ENCODE measurements around the gene MICU1.

DNA sequence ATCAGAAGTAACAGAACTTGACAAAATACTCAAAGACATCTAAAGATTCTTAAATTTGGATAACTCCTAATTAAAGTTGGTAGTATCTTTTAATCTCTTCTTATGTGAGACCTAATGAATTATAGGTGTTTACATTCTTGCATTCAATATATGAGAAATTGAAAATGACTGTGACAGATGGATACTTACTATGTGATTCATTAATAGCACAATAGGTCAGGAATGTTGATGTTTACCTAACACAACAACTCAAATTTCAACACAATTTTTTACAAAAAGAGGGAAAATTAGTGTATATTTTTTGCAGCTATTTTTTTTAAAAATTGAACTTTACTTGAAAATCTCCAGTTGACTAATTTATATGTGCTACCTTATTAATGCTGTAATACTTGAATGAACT lies 34.3 kb upstream of the MICU1 start:
- TF ChIP-seq, protein P1, sequence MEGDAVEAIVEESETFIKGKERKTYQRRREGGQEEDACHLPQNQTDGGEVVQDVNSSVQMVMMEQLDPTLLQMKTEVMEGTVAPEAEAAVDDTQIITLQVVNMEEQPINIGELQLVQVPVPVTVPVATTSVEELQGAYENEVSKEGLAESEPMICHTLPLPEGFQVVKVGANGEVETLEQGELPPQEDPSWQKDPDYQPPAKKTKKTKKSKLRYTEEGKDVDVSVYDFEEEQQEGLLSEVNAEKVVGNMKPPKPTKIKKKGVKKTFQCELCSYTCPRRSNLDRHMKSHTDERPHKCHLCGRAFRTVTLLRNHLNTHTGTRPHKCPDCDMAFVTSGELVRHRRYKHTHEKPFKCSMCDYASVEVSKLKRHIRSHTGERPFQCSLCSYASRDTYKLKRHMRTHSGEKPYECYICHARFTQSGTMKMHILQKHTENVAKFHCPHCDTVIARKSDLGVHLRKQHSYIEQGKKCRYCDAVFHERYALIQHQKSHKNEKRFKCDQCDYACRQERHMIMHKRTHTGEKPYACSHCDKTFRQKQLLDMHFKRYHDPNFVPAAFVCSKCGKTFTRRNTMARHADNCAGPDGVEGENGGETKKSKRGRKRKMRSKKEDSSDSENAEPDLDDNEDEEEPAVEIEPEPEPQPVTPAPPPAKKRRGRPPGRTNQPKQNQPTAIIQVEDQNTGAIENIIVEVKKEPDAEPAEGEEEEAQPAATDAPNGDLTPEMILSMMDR (optimal IDR thresholded peaks at IDR 0.05 in 1 of 3, IDR thresholded peaks at IDR 0.05 in 1 of 3, conservative IDR thresholded peaks at IDR 0.05 in 1 of 3; ENCODE audit: extremely low read depth in 1 of 3, insufficient read depth in 2 of 3, low read length in 3 of 3): no peak
- TF ChIP-seq EZH2 (IDR thresholded peaks at IDR 0.05; ENCODE audit: low read length): no peak

Data from keratinocyte (primary cell).